ENCODE results near the gene SRPX. TPM values are rescaled to one million over a fixed set of nuclear protein-coding genes. Genes with fewer than 3 reads are reported as not detected.

The SRPX gene
- polyA plus RNA-seq, 4 donors, result 2.2 to 104 (median 5.0) TPM

DNA sequence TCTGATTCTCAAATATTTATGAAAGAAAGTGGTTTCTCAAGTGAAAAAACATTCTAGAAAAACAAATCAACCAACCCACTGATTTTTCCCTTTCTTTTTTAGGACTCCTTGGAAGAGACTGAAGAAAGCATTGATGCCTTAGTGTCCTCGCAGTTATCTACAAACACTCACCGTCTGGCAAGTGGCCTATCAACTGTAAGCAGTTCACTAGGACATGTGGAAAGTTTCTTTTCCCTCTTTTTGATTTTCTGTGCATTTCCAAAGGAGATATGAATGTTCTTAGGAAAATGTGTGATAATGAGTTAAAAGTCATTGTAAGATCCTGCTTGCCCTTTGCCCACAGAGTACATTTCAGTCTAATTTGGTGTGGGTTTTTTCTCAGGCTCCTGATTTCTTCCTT lies 118.4 kb downstream of the SRPX start:
- no peak overlapping the region for H3K27ac ChIP-seq (ENCODE audit: low read depth in 1 of 3, low read length in 2 of 3)
- WGBS, 3 donors, result 11 to 53% (median 44%) methylated on average over 2 of the region's 2 CpGs

DNA sequence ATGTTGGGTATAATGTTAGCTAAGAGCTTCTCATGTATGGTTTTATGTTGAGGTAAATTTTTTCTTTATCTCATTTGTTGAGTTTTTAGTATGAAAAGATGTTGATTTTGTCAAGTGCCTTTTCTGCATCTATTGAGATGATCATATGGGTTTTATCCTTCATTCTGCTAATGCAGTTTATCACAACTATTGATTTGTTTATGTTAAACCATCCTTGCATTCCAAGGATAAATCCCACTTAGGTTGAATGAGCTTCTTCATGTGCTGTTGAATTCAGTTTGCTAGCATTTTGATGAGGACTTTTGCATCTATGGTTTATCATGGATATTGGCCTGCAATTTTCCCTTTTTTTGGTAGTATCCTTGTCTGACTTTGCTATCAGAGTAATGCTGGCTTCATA lies 121.0 kb downstream of the SRPX start:
- Histone ChIP-seq H3K9me3 (ENCODE audit: control insufficient read depth in 2 of 2, insufficient read depth in 1 of 2, low read depth in 1 of 2, low read length in 1 of 2) (no peaks in the 10 kb centered on the region), H3K36me3 (ENCODE audit: control insufficient read depth in 3 of 3, insufficient read depth in 2 of 3, low read depth in 1 of 3, low read length in 3 of 3) (no peaks in the 10 kb centered on the region), H3K27me3 (ENCODE audit: control insufficient read depth in 3 of 3, insufficient read depth in 3 of 3, low read length in 3 of 3) (no peaks in the 10 kb centered on the region), H3K27ac (ENCODE audit: low read depth in 1 of 3, low read length in 2 of 3) (no peak overlapping the region), H3K4me1 (ENCODE audit: control insufficient read depth in 3 of 3, insufficient read depth in 2 of 3, low read depth in 1 of 3, low read length in 2 of 3) (no peaks in the 10 kb centered on the region), H3K4me3 (ENCODE audit: low read depth in 1 of 3, low read length in 3 of 3) (no peak overlapping the region)
- DNase-seq, result no peak
- FAIRE-seq, result no peak

More for the DNA sequence above, 118.4 kb downstream of the SRPX start:
- Histone ChIP-seq H3K27me3 (ENCODE audit: control insufficient read depth in 3 of 3, insufficient read depth in 3 of 3, low read length in 3 of 3) (no peaks in the 10 kb centered on the region), H3K9me3 (ENCODE audit: control insufficient read depth in 2 of 2, insufficient read depth in 1 of 2, low read depth in 1 of 2, low read length in 1 of 2) (no peaks in the 10 kb centered on the region), H3K4me3 (ENCODE audit: low read depth in 1 of 3, low read length in 3 of 3) (no peak overlapping the region), H3K4me1 (ENCODE audit: control insufficient read depth in 3 of 3, insufficient read depth in 2 of 3, low read depth in 1 of 3, low read length in 2 of 3) (peaks cover 0 to 2% (median 0%) of the 10 kb centered on the region in 3 donors), H3K36me3 (ENCODE audit: control insufficient read depth in 3 of 3, insufficient read depth in 2 of 3, low read depth in 1 of 3, low read length in 3 of 3) (no peaks in the 10 kb centered on the region)
- FAIRE-seq (no peak), DNase-seq (no peak)

Other genes with a start within 250 kb of the SRPX start
- 1 to 10 TPM in 3 of 4 donors, under 1 TPM in 1; 0.76 to 4.9 (median 3.5) TPM for gene SYTL5, start 214.3 kb downstream of the SRPX start, polyA plus RNA-seq
- 10 to 100 TPM in 2 of 4 donors, 1 to 10 TPM in 2; 2.9 to 15.7 (median 10.0) TPM for gene RPGR, start 106.6 kb upstream of the SRPX start, polyA plus RNA-seq
- 100 to 1,000 TPM in 1 of 4 donors, 10 to 100 TPM in 3; 65.4 to 130 (median 70.9) TPM for gene OTC, start 131.7 kb upstream of the SRPX start, polyA plus RNA-seq